HCT116 (cell line): ENCODE results near the gene SPI1. TPM values are rescaled to one million over a fixed set of nuclear protein-coding genes. Genes with fewer than 3 reads are reported as not detected.

Experiments used
- ATAC-seq: fragments of 200-7000 bp; cut with Tn5 transposase; 2 replicates; pipeline ENCODE4 v1.9.1; 2020; ENCODE audit warnings: mild to moderate bottlenecking, moderate library complexity
- Bru-seq: library from RNA; stranded (reverse); fragments of 400-500 nt; gene quantifications from one replicate; lab custom pipeline; 2021; lab: Mats Ljungman, UMichigan
- BruChase-seq, 2 experiments: library from RNA; stranded (reverse); fragments of 400-500 nt; gene quantifications; one replicate each; lab custom pipeline; 2021; lab: Mats Ljungman, UMichigan
- BruUV-seq: library from RNA; stranded (reverse); fragments of 400-500 nt; replicated peaks from 2 replicates; lab custom pipeline; 2021; lab: Mats Ljungman, UMichigan
- CTCF ChIA-PET: fragments of 300-600 bp; sonication (Branson Sonifier 250); formaldehyde crosslinking; loops from one replicate; lab custom pipeline; 2021; ENCODE audit warnings: antibody characterized with exemption; lab: Charles Lee
- POLR2A ChIA-PET: fragments of 300-600, 350-600 bp; sonication (Branson Sonifier 250); formaldehyde crosslinking; loops from one replicate; lab custom pipeline; 2021; ENCODE audit warnings: antibody characterized with exemption; lab: Charles Lee
- RAD21 ChIA-PET, 2 experiments: fragments of 300-600 bp; sonication (Branson Sonifier 250); formaldehyde crosslinking; loops; one replicate each; lab custom pipeline; 2023; ENCODE audit warnings: low total read pairs in 2 of 2; ENCODE audit not compliant: uncharacterized antibody in 2 of 2, unreplicated experiment in 2 of 2, low non-redundant PET in 1 of 2; lab: Charles Lee
- DNase-seq: peaks from one replicate; pipeline ENCODE4 v3.0.0-alpha.2; 2010; ENCODE audit warnings: low read depth, low spot score
- H2AFZ ChIP-seq: fragments of 200-600 bp; shearing (Covaris generic), sonication (generic); 2 replicates; pipeline ENCODE4 v1.6.1; 2017; ENCODE audit warnings: low read depth, mixed run types, mixed read lengths, antibody characterized with exemption, low read length; ENCODE audit not compliant: poor library complexity, severe bottlenecking
- H3K27ac ChIP-seq: 2 replicates; pipeline ENCODE4 v1.5.1; 2012; ENCODE audit warnings: low read depth, low read length
- H3K27me3 ChIP-seq: fragments of 200-600 bp; sonication (generic); 2 replicates; pipeline ENCODE4 v1.6.1; 2016; ENCODE audit warnings: mixed run types, low read length, mixed read lengths; ENCODE audit not compliant: insufficient read depth
- H3K36me3 ChIP-seq, 2 experiments: fragments of 200-500 bp in 1 of 2; fragments of 200-600 bp in 1 of 2; sonication (Bioruptor generic) in 1 of 2; sonication (generic) in 1 of 2; 2 replicates each; pipeline versions ENCODE4 v1.5.1 to v1.6.1; 2014 to 2016; ENCODE audit warnings: low read length in 2 of 2, inconsistent platforms in 1 of 2, mixed read lengths in 1 of 2, mixed run types in 1 of 2; ENCODE audit not compliant: insufficient read depth in 2 of 2, control insufficient read depth in 1 of 2
- H3K4me1 ChIP-seq, 2 experiments: fragments of 200-600 bp in 1 of 2; sonication (generic) in 1 of 2; 2 replicates each; pipeline versions ENCODE4 v1.5.1 to v1.6.1; 2012 to 2017; ENCODE audit warnings: low read length in 2 of 2, inconsistent platforms in 1 of 2, mild to moderate bottlenecking in 1 of 2, mixed read lengths in 1 of 2, mixed run types in 1 of 2, moderate library complexity in 1 of 2; ENCODE audit not compliant: insufficient read depth in 2 of 2, control insufficient read depth in 1 of 2
- H3K4me2 ChIP-seq: fragments of 200-600 bp; sonication (generic); 2 replicates; pipeline ENCODE4 v1.6.1; 2017; ENCODE audit warnings: mixed run types, low read length, mixed read lengths
- H3K4me3 ChIP-seq, 2 experiments: fragments of 200-600 bp in 1 of 2; sonication (generic) in 1 of 2; replicated peaks in 1 of 2; 2 replicates each; pipeline ENCODE4 v1.5.1; 2011 to 2016; ENCODE audit warnings: low read length in 2 of 2, control low read depth in 1 of 2, low read depth in 1 of 2, mild to moderate bottlenecking in 1 of 2, mixed read lengths in 1 of 2, mixed run types in 1 of 2
- H3K79me2 ChIP-seq: fragments of 200-600 bp; sonication (generic); 2 replicates; pipeline ENCODE4 v1.6.1; 2017; ENCODE audit warnings: mild to moderate bottlenecking, mixed run types, low read length, moderate library complexity, mixed read lengths; ENCODE audit not compliant: insufficient read depth
- H3K9ac ChIP-seq: fragments of 200-600 bp; sonication (generic); 2 replicates; pipeline ENCODE4 v1.6.1; 2016; ENCODE audit warnings: low read length, mixed read lengths
- H3K9me2 ChIP-seq: fragments of 200-600 bp; sonication (generic), shearing (Covaris generic); 2 replicates; pipeline ENCODE4 v1.6.1; 2017; ENCODE audit warnings: mixed run types, mild to moderate bottlenecking, moderate library complexity; ENCODE audit not compliant: insufficient read depth
- H3K9me3 ChIP-seq, 2 experiments: fragments of 200-500 bp in 1 of 2; fragments of 200-600 bp in 1 of 2; sonication (Bioruptor generic) in 1 of 2; sonication (generic) in 1 of 2; 2 replicates each; pipeline ENCODE4 v1.6.1; 2014 to 2017; ENCODE audit warnings: low read length in 2 of 2, mixed read lengths in 2 of 2, inconsistent platforms in 1 of 2, low read depth in 1 of 2, mild to moderate bottlenecking in 1 of 2, mixed run types in 1 of 2, moderate library complexity in 1 of 2; ENCODE audit not compliant: control insufficient read depth in 1 of 2, insufficient read depth in 1 of 2
- H4K20me1 ChIP-seq: fragments of 200-600 bp; sonication (generic), shearing (Covaris generic); 2 replicates; pipeline ENCODE4 v1.6.1; 2017; ENCODE audit warnings: mixed run types, mild to moderate bottlenecking, moderate library complexity; ENCODE audit not compliant: insufficient read depth
- CBX3 ChIP-seq: IDR thresholded peaks from 2 replicates; pipeline ENCODE4 v1.6.1; 2012; ENCODE audit warnings: low read depth
- JUND ChIP-seq: IDR thresholded peaks from 2 replicates; pipeline ENCODE4 v1.6.1; 2012
- RAD21 ChIP-seq: IDR thresholded peaks from 2 replicates; pipeline ENCODE4 v1.6.1; 2012; ENCODE audit warnings: low read depth, mild to moderate bottlenecking
- intact Hi-C: fragments of 100-400 bp; cut with micrococcal nuclease; formaldehyde crosslinking; loops from 2 replicates; pipeline ENCODE4 v1.10.0; 2022
- long read RNA-seq: library from polyadenylated mRNA; unstranded; transcript quantifications from one replicate; pipeline ENCODE4 v2.0.0, GENCODE V29; 2021; ENCODE audit not compliant: unreplicated experiment
- polyA plus RNA-seq: library from polyadenylated mRNA; unstranded; fragments of >200 nt; gene quantifications from 2 replicates; pipeline ENCODE4 v1.2.1, GENCODE V29; 2012; ENCODE audit warnings: missing spikeins
- total RNA-seq: library from RNA; stranded (reverse); gene quantifications from one replicate; pipeline ENCODE4 v1.2.1, GENCODE V29; 2021; ENCODE audit not compliant: unreplicated experiment
- TF ChIP-seq, protein P1 (sequence below): IDR thresholded peaks from 2 replicates; pipeline ENCODE4 v1.6.1; 2012; ENCODE audit warnings: low read depth

Gene SPI1
- total RNA-seq (0.32 TPM), Bru-seq, nascent RNA (percentile 8 among the genes with signal in this experiment), BruChase-seq, experiment 1, labeled RNA remaining after a 6-hour chase (percentile 8 among the genes with signal in this experiment), BruChase-seq, experiment 2, labeled RNA remaining after a 2-hour chase (percentile 10 among the genes with signal in this experiment)
- not detected in 2 replicates for polyA plus RNA-seq
- long read RNA-seq, result 0 reads

GRCh38 chr11:47378010-47378835, at the start of gene SPI1:
Gene SPI1 (minus strand): TSS chr11:47378547. CDS start chr11:47378353, 194 bp downstream.
- DNase-seq, result no peak
- H3K9me3 ChIP-seq, result no peaks in the 10 kb centered on the region
- H3K4me2 ChIP-seq, result no peak within 1 kb of the TSS
- H3K79me2 ChIP-seq, result no peaks in the 10 kb centered on the region
- no peak within 1 kb of the TSS for H3K4me3 ChIP-seq
- H3K36me3 ChIP-seq, result no peaks in the 10 kb centered on the region
- H3K27ac ChIP-seq, result no peak within 1 kb of the TSS; the same call in 1 of the 2 replicates
- H4K20me1 ChIP-seq, result no peaks in the 10 kb centered on the region
- ATAC-seq, result no peak
- H2AFZ ChIP-seq, result no peak within 1 kb of the TSS
- peaks cover 11 to 29% of the 10 kb centered on the region in 2 experiments; a peak in 3 of 4 replicates for H3K4me1 ChIP-seq
- TF ChIP-seq, protein P1, sequence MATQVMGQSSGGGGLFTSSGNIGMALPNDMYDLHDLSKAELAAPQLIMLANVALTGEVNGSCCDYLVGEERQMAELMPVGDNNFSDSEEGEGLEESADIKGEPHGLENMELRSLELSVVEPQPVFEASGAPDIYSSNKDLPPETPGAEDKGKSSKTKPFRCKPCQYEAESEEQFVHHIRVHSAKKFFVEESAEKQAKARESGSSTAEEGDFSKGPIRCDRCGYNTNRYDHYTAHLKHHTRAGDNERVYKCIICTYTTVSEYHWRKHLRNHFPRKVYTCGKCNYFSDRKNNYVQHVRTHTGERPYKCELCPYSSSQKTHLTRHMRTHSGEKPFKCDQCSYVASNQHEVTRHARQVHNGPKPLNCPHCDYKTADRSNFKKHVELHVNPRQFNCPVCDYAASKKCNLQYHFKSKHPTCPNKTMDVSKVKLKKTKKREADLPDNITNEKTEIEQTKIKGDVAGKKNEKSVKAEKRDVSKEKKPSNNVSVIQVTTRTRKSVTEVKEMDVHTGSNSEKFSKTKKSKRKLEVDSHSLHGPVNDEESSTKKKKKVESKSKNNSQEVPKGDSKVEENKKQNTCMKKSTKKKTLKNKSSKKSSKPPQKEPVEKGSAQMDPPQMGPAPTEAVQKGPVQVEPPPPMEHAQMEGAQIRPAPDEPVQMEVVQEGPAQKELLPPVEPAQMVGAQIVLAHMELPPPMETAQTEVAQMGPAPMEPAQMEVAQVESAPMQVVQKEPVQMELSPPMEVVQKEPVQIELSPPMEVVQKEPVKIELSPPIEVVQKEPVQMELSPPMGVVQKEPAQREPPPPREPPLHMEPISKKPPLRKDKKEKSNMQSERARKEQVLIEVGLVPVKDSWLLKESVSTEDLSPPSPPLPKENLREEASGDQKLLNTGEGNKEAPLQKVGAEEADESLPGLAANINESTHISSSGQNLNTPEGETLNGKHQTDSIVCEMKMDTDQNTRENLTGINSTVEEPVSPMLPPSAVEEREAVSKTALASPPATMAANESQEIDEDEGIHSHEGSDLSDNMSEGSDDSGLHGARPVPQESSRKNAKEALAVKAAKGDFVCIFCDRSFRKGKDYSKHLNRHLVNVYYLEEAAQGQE, result no peak
- TF ChIP-seq JUND (no peak), CBX3 (no peak), RAD21 (no peak)
- no peak within 1 kb of the TSS for H3K9ac ChIP-seq
- ChIA-PET POLR2A (no interaction called here), CTCF (no interaction called here), RAD21 (no interaction called here)
- no peaks in the 10 kb centered on the region for H3K9me2 ChIP-seq
- no peaks in the 10 kb centered on the region for H3K27me3 ChIP-seq
- intact Hi-C loops, result no loop called here
- no TSS peak for BruUV-seq
